K562 (cell line): ENCODE data around the gene OTOA. TPM values are rescaled to one million over a fixed set of nuclear protein-coding genes. Genes with fewer than 3 reads are reported as not detected.

Source experiments
- ATAC-seq: fragments of 200-7000 bp; cut with Tn5 transposase; 3 replicates; pipeline ENCODE4 v1.9.1; 2020; ENCODE audit warnings: moderate library complexity
- BruUV-seq: library from RNA; stranded (reverse); fragments of 400-500 nt; replicated peaks from 2 replicates; lab custom pipeline; 2021; lab: Mats Ljungman, UMichigan
- CTCF ChIA-PET: fragments of 300-600 bp; formaldehyde crosslinking; extraction: SDS; loops from one replicate; lab custom pipeline; 2021; ENCODE audit warnings: low intra/inter-chr PET ratio; lab: Yijun Ruan, JAX
- POLR2A ChIA-PET: fragments of 300-600, 350-650 bp; sonication (Branson Sonifier 250); formaldehyde crosslinking; extraction: SDS; loops from one replicate; lab custom pipeline; 2021; ENCODE audit warnings: antibody characterized with exemption, inconsistent platforms; lab: Yijun Ruan, JAX
- DNase-seq, 4 experiments: peaks; one replicate each; pipeline versions ENCODE4 v3.0.0 to v3.0.0-alpha.2; 2011 to 2018; ENCODE audit warnings: low spot score in 3 of 4, mixed read lengths in 3 of 4; ENCODE audit errors: extremely low read depth in 1 of 4
- FAIRE-seq: peaks from 2 replicates; lab custom pipeline; 2011; peaks lifted over from hg19 to GRCh38; lab: Jason Lieb, UNC
- H2AFZ ChIP-seq: 2 replicates; pipeline ENCODE4 v1.6.0; 2011; ENCODE audit warnings: low read depth, low read length, control low read depth, inconsistent platforms
- H3K27ac ChIP-seq: fragments of 200-600 bp; 3 replicates; pipeline ENCODE4 v1.8.0; 2011; ENCODE audit warnings: low read depth, mild to moderate bottlenecking, control low read depth, inconsistent platforms, low read length, moderate library complexity, mixed read lengths; ENCODE audit errors: extremely low read depth
- H3K27me3 ChIP-seq, 2 experiments: fragments of 300-600 bp in 1 of 2; 2 replicates in 1 of 2; 3 replicates in 1 of 2; pipeline versions ENCODE4 v1.6.0 to v1.8.0; 2011; ENCODE audit warnings: inconsistent platforms in 2 of 2, low read length in 2 of 2, mild to moderate bottlenecking in 1 of 2, mixed read lengths in 1 of 2, moderate library complexity in 1 of 2; ENCODE audit not compliant: control insufficient read depth in 2 of 2, insufficient read depth in 2 of 2
- H3K36me3 ChIP-seq: fragments of 300-600 bp; 3 replicates; pipeline ENCODE4 v1.8.0; 2011; ENCODE audit warnings: mild to moderate bottlenecking, low read length, inconsistent platforms; ENCODE audit not compliant: control insufficient read depth, insufficient read depth
- H3K4me1 ChIP-seq, 2 experiments: fragments of 200-600 bp in 1 of 2; replicated peaks in 1 of 2; 2 replicates in 1 of 2; 3 replicates in 1 of 2; pipeline versions ENCODE4 v1.5.1 to v1.8.0; 2011; ENCODE audit warnings: inconsistent platforms in 2 of 2, low read length in 2 of 2, mild to moderate bottlenecking in 1 of 2, mixed read lengths in 1 of 2, moderate library complexity in 1 of 2; ENCODE audit not compliant: control insufficient read depth in 2 of 2, insufficient read depth in 2 of 2
- H3K4me2 ChIP-seq: 2 replicates; pipeline ENCODE4 v1.6.1; 2011; ENCODE audit warnings: low read length, control low read depth, inconsistent platforms, mixed read lengths; ENCODE audit not compliant: insufficient read depth
- H3K4me3 ChIP-seq: fragments of 200-600 bp; sonication (generic), shearing (Covaris generic); 2 replicates; pipeline ENCODE4 v1.5.1; 2016; ENCODE audit warnings: control low read depth, inconsistent platforms
- H3K79me2 ChIP-seq: fragments of 200-600 bp; 3 replicates; pipeline ENCODE4 v1.8.0; 2011; ENCODE audit warnings: low read length, inconsistent platforms; ENCODE audit not compliant: control insufficient read depth, insufficient read depth
- H3K9ac ChIP-seq, 2 experiments: 2 replicates each; pipeline versions ENCODE4 v1.6.0 to v1.6.1; 2011; ENCODE audit warnings: low read depth in 2 of 2, low read length in 2 of 2, control low read depth in 1 of 2, inconsistent platforms in 1 of 2, mild to moderate bottlenecking in 1 of 2, mixed read lengths in 1 of 2; ENCODE audit not compliant: insufficient read depth in 1 of 2
- H3K9me1 ChIP-seq: one replicate; pipeline ENCODE4 v1.6.0; 2011; ENCODE audit warnings: inconsistent platforms, mild to moderate bottlenecking, low read length, moderate library complexity; ENCODE audit not compliant: control insufficient read depth, insufficient read depth
- H3K9me3 ChIP-seq: replicated peaks from 2 replicates; pipeline ENCODE4 v1.5.1; 2011; ENCODE audit warnings: low read depth, low read length, inconsistent platforms; ENCODE audit not compliant: control insufficient read depth, insufficient read depth
- H4K20me1 ChIP-seq: replicated peaks from 2 replicates; pipeline ENCODE4 v1.6.1; 2011; ENCODE audit warnings: low read length, inconsistent platforms, mixed read lengths; ENCODE audit not compliant: control insufficient read depth, insufficient read depth
- CBFA2T2 ChIP-seq: fragments of 450-650 bp; conservative IDR thresholded peaks from 2 replicates; pipeline ENCODE4 v1.6.1; 2017; ENCODE audit warnings: mild to moderate bottlenecking
- CTCFL ChIP-seq: IDR thresholded peaks from 2 replicates; pipeline ENCODE4 v1.6.1; 2011; ENCODE audit warnings: borderline replicate concordance, low read depth, mild to moderate bottlenecking, moderate library complexity, low read length; ENCODE audit not compliant: insufficient read depth, poor library complexity, severe bottlenecking
- GABPA ChIP-seq: fragments of 200-800 bp; sonication (Bioruptor generic); conservative IDR thresholded peaks from 2 replicates; pipeline ENCODE4 v1.6.1; 2016; ENCODE audit warnings: low read depth, missing genetic modification characterization, missing compliant biosample characterization
- HES1 ChIP-seq: fragments of 450-650 bp; IDR thresholded peaks from 2 replicates; pipeline ENCODE4 v1.6.1; 2016; ENCODE audit warnings: low read depth, mild to moderate bottlenecking, moderate library complexity
- MBD2 ChIP-seq: sonication (generic); IDR thresholded peaks from 2 replicates; pipeline ENCODE4 v1.6.1; 2016; ENCODE audit warnings: low read depth, borderline replicate concordance
- MCM2 ChIP-seq: fragments of 450-650 bp; IDR thresholded peaks from 2 replicates; pipeline ENCODE4 v1.6.1; 2017; ENCODE audit warnings: low read depth, mild to moderate bottlenecking
- MTA3 ChIP-seq: fragments of 450-650 bp; formaldehyde crosslinking; IDR thresholded peaks from 2 replicates; pipeline ENCODE4 v1.6.1; 2017; ENCODE audit warnings: mild to moderate bottlenecking, borderline replicate concordance
- NR4A1 ChIP-seq, 2 experiments: fragments of 250-450 bp in 1 of 2; fragments of 450-650 bp in 1 of 2; sonication (Bioruptor Pico) in 1 of 2; IDR thresholded peaks; 2 replicates each; pipeline versions ENCODE4 v1.4.0 to v1.6.1; 2016 to 2020; ENCODE audit warnings: mild to moderate bottlenecking in 2 of 2, missing compliant biosample characterization in 1 of 2, missing genetic modification characterization in 1 of 2, moderate library complexity in 1 of 2
- PTBP1 ChIP-seq: fragments of 200-400 bp; formaldehyde crosslinking; IDR thresholded peaks from 2 replicates; pipeline ENCODE4 v1.6.1; 2017; ENCODE audit warnings: low read depth, low read length
- RUNX1 ChIP-seq: sonication (generic); IDR thresholded peaks from 2 replicates; pipeline ENCODE4 v1.6.1; 2016; ENCODE audit warnings: antibody characterized with exemption, low read depth
- SRSF7 ChIP-seq: fragments of 200-400 bp; formaldehyde crosslinking; optimal IDR thresholded peaks from 2 replicates; pipeline ENCODE3; 2017; ENCODE audit warnings: mild to moderate bottlenecking, low read depth, low read length
- ZBTB1 ChIP-seq: sonication (generic); formaldehyde crosslinking; IDR thresholded peaks from 2 replicates; pipeline ENCODE4 v1.8.1; 2023; ENCODE audit warnings: missing genetic modification reagents, low read depth, mild to moderate bottlenecking, borderline replicate concordance
- ZMIZ1 ChIP-seq, 2 experiments: fragments of 150-350 bp in 1 of 2; IDR thresholded peaks; 2 replicates each; pipeline ENCODE4 v1.6.1; 2012 to 2016; ENCODE audit warnings: low read depth in 2 of 2, low read length in 2 of 2, mild to moderate bottlenecking in 1 of 2, moderate library complexity in 1 of 2
- ZNF583 ChIP-seq: fragments of 250-450 bp; sonication (Bioruptor Pico); IDR thresholded peaks from 2 replicates; pipeline ENCODE4 v1.4.0; 2020
- WGBS: fragments of 100-300 bp; shearing (Covaris generic); methylation state at CpG from one replicate; pipeline ENCODE4 v1.1.6; 2016; ENCODE audit warnings: low coverage, mixed read lengths; ENCODE audit not compliant: insufficient coverage; ENCODE audit errors: missing lambda C conversion rate; 5-methylcytosine and 5-hydroxymethylcytosine counted together
- in situ Hi-C: fragments of 300-500 bp; cut with MboI; formaldehyde crosslinking; loops from 4 replicates; pipeline ENCODE4 v1.15.0; 2018; ENCODE audit warnings: inconsistent platforms, mixed read lengths
- intact Hi-C: fragments of 100-400 bp; cut with micrococcal nuclease; formaldehyde crosslinking; loops from 2 replicates; pipeline ENCODE4 v1.14.2; 2022
- polyA plus RNA-seq, 8 experiments: library from polyadenylated mRNA; depleted of rRNA in 4 of 8; stranded (reverse) in 5 of 8; unstranded in 3 of 8; fragments of >200 nt; fragmentation: Nextera tagmentation in 2 of 8; fragmentation: Illumina TruSeq in 1 of 8; extraction: Ambion mirVana in 2 of 8; extraction: Trizol in 1 of 8; gene quantifications; 2 replicates each; pipeline versions ENCODE4 v1.2.1 to v1.2.3, GENCODE V29; 2011 to 2014; ENCODE audit warnings: inconsistent platforms in 1 of 8, missing spikeins in 1 of 8
- total RNA-seq, 7 experiments: library from RNA; depleted of rRNA in 6 of 7; stranded (reverse); fragments of >200 nt in 6 of 7; fragmentation: Illumina TruSeq in 2 of 7; extraction: Trizol in 2 of 7; gene quantifications; 2 replicates each; pipeline versions ENCODE4 v1.2.1 to v1.2.3, GENCODE V29; 2011 to 2021; ENCODE audit warnings: low replicate concordance in 1 of 7

The OTOA gene
- total and polyA plus RNA-seq, 9 of the 15 experiments (the other 6 are each of a cell fraction or from before 2014, with no cell fraction given): 0.04 TPM; not detected in 8

- TF ChIP-seq ZMIZ1 (IDR thresholded peaks at IDR 0.05; ENCODE audit: low read depth in 2 of 2, low read length in 2 of 2): peak in 1 of 2 experiments; percentile 75; a peak in 1 of 4 replicates
- TF ChIP-seq, all 486 proteins: peak for 4
Measured at GRCh38 chr16:21720533-21720932, 56.8 kb downstream of the OTOA start (continued).

GRCh38 chr16:21722771-21723455 is 59.1 kb downstream of the OTOA start:
- Histone ChIP-seq H3K27ac (no peak overlapping the region), H3K4me1 (no peaks in the 10 kb centered on the region), H3K27me3 (peaks cover 0 to 9% of the 10 kb centered on the region in 2 experiments; a peak in 2 of 5 replicates), H4K20me1 (no peaks in the 10 kb centered on the region), H2AFZ (no peak overlapping the region), H3K9ac (no peak overlapping the region), H3K9me1 (no peaks in the 10 kb centered on the region), H3K4me3 (no peak overlapping the region), H3K4me2 (no peak overlapping the region), H3K79me2 (no peaks in the 10 kb centered on the region), H3K9me3 (no peaks in the 10 kb centered on the region), H3K36me3 (no peaks in the 10 kb centered on the region)
- FAIRE-seq (no peak), ATAC-seq (no peak), DNase-seq (no peak)
- ChIA-PET CTCF (no interaction called here), POLR2A (interaction anchor here (1.5 kb wide), 1 partner anchor 17 kb away, joined by 3 read pairs; no protein-coding TSS in a partner anchor)
- in situ Hi-C loops: loop anchor here (25.0 kb wide), 2 partner anchors 89 to 214 kb away; no protein-coding TSS in a partner anchor
- BruUV-seq: no TSS peak
- intact Hi-C loops: no loop called here
- 0% methylated on average over 6 of the region's 7 CpGs for WGBS
- TF ChIP-seq MBD2: no peak
- no peak for TF ChIP-seq MCM2
- TF ChIP-seq CBFA2T2: no peak
- TF ChIP-seq RUNX1: no peak
- no peak for TF ChIP-seq SRSF7
- TF ChIP-seq CTCFL: no peak
- no peak for TF ChIP-seq MTA3
- no peak for TF ChIP-seq ZBTB1 (CRISPR knock-in tag)
- no peak for TF ChIP-seq NR4A1 (CRISPR knock-in tag; IDR thresholded peaks at IDR 0.05)
- no peak for TF ChIP-seq NR4A1 (tag; IDR thresholded peaks at IDR 0.05)
- no peak for TF ChIP-seq GABPA
- no peak for TF ChIP-seq ZNF583
- TF ChIP-seq PTBP1: no peak
- no peak for TF ChIP-seq HES1
